HepG2 (cell line): Measurements from ENCODE around the gene MLST8. TPM values are rescaled to one million over a fixed set of nuclear protein-coding genes. Genes with fewer than 3 reads are reported as not detected.

Experiments used
- ATAC-seq: fragments of 200-7000 bp; cut with Tn5 transposase; 3 replicates; pipeline ENCODE4 v1.9.1; 2020; ENCODE audit warnings: mild to moderate bottlenecking, moderate library complexity
- BruUV-seq: library from RNA; stranded (reverse); fragments of 400-500 nt; replicated peaks from 2 replicates; lab custom pipeline; 2021; lab: Mats Ljungman, UMichigan
- CTCF ChIA-PET: fragments of 300-600 bp; formaldehyde crosslinking; extraction: SDS; loops from one replicate; lab custom pipeline; 2021; ENCODE audit warnings: low total read pairs, inconsistent platforms, low intra/inter-chr PET ratio; lab: Yijun Ruan, JAX
- POLR2A ChIA-PET: fragments of 350-600 bp; sonication (Branson Sonifier 250); formaldehyde crosslinking; loops from one replicate; lab custom pipeline; 2020; ENCODE audit warnings: antibody characterized with exemption, inconsistent platforms; lab: Yijun Ruan, JAX
- DNase-seq: peaks from one replicate; pipeline ENCODE4 v3.0.0-alpha.2; 2015; ENCODE audit warnings: low spot score
- FAIRE-seq: peaks from 3 replicates; lab custom pipeline; 2011; peaks lifted over from hg19 to GRCh38; lab: Jason Lieb, UNC
- H2AFZ ChIP-seq: one replicate; pipeline ENCODE4 v1.6.1; 2011; ENCODE audit warnings: low read length, inconsistent platforms
- H3K27ac ChIP-seq: fragments of 300-600 bp; 3 replicates; pipeline ENCODE4 v1.8.0; 2011; ENCODE audit warnings: mixed run types, mild to moderate bottlenecking, mixed read lengths, low read length, inconsistent platforms; ENCODE audit not compliant: insufficient read depth; ENCODE audit errors: extremely low read length
- H3K27me3 ChIP-seq, 2 experiments: fragments of 200-600 bp in 1 of 2; 2 replicates in 1 of 2; 3 replicates in 1 of 2; pipeline versions ENCODE4 v1.6.0 to v1.8.0; 2011; ENCODE audit warnings: low read length in 2 of 2, mild to moderate bottlenecking in 2 of 2, moderate library complexity in 2 of 2, inconsistent platforms in 1 of 2; ENCODE audit not compliant: insufficient read depth in 2 of 2, control insufficient read depth in 1 of 2
- H3K36me3 ChIP-seq, 2 experiments: fragments of 200-600 bp in 1 of 2; replicated peaks in 1 of 2; 2 replicates in 1 of 2; 3 replicates in 1 of 2; pipeline versions ENCODE4 v1.5.1 to v1.8.0; 2011; ENCODE audit warnings: low read length in 2 of 2, inconsistent platforms in 1 of 2; ENCODE audit not compliant: insufficient read depth in 2 of 2, control insufficient read depth in 1 of 2
- H3K4me1 ChIP-seq: 2 replicates; pipeline ENCODE4 v1.5.1; 2012; ENCODE audit warnings: low read length, inconsistent platforms; ENCODE audit not compliant: insufficient read depth
- H3K4me2 ChIP-seq: 2 replicates; pipeline ENCODE4 v1.6.0; 2011; ENCODE audit warnings: low read depth, low read length, inconsistent platforms
- H3K4me3 ChIP-seq, 3 experiments: fragments of 200-600 bp in 1 of 3; sonication (generic), shearing (Covaris generic) in 1 of 3; replicated peaks in 1 of 3; 2 replicates each; pipeline ENCODE4 v1.5.1; 2011 to 2016; ENCODE audit warnings: low read length in 3 of 3, inconsistent platforms in 2 of 3, low read depth in 2 of 3, mild to moderate bottlenecking in 2 of 3, control low read depth in 1 of 3, mixed read lengths in 1 of 3; ENCODE audit not compliant: insufficient read depth in 1 of 3
- H3K79me2 ChIP-seq: one replicate; pipeline ENCODE4 v1.6.1; 2011; ENCODE audit warnings: low read length, inconsistent platforms; ENCODE audit not compliant: insufficient read depth
- H3K9ac ChIP-seq: 2 replicates; pipeline ENCODE4 v1.6.0; 2011; ENCODE audit warnings: mild to moderate bottlenecking, low read depth, low read length, inconsistent platforms; ENCODE audit not compliant: insufficient read depth
- H3K9me3 ChIP-seq: 2 replicates; pipeline ENCODE4 v1.5.1; 2012; ENCODE audit warnings: mild to moderate bottlenecking, low read length
- H4K20me1 ChIP-seq: 2 replicates; pipeline ENCODE4 v1.6.0; 2011; ENCODE audit warnings: inconsistent platforms, mild to moderate bottlenecking, low read length, moderate library complexity; ENCODE audit not compliant: insufficient read depth
- DPF2 ChIP-seq: sonication (generic); formaldehyde crosslinking; IDR thresholded peaks from 2 replicates; pipeline ENCODE4 v1.4.0; 2020; ENCODE audit warnings: mild to moderate bottlenecking, low read depth, missing genetic modification reagents, borderline replicate concordance
- FOXC1 ChIP-seq: sonication (generic); formaldehyde crosslinking; IDR thresholded peaks from 2 replicates; pipeline ENCODE4 v1.8.0; 2022; ENCODE audit warnings: mild to moderate bottlenecking, missing genetic modification reagents, borderline replicate concordance
- GATA4 ChIP-seq: sonication (generic); IDR thresholded peaks from 2 replicates; pipeline ENCODE4 v1.6.1; 2016; ENCODE audit warnings: antibody characterized with exemption, low read depth, borderline replicate concordance
- KLF9 ChIP-seq: IDR thresholded peaks from 2 replicates; pipeline ENCODE4 v1.6.1; 2016; ENCODE audit warnings: low read depth
- SRSF9 ChIP-seq: fragments of 200-400 bp; formaldehyde crosslinking; IDR thresholded peaks from 2 replicates; pipeline ENCODE4 v1.6.1; 2018; ENCODE audit warnings: borderline replicate concordance, mild to moderate bottlenecking, low read depth, low read length; ENCODE audit not compliant: insufficient read depth, poor library complexity, severe bottlenecking
- ZFP1 ChIP-seq: IDR thresholded peaks from 2 replicates; pipeline ENCODE4 v1.6.1; 2016
- ZNF17 ChIP-seq: sonication (generic); formaldehyde crosslinking; IDR thresholded peaks from 2 replicates; pipeline ENCODE4 v1.5.0; 2020; ENCODE audit warnings: mild to moderate bottlenecking, missing genetic modification reagents
- ZNF260 ChIP-seq: sonication (generic); formaldehyde crosslinking; IDR thresholded peaks from 2 replicates; pipeline ENCODE4 v1.4.0; 2020; ENCODE audit warnings: missing genetic modification reagents, low read depth, mild to moderate bottlenecking, borderline replicate concordance
- ZNF496 ChIP-seq: sonication (generic); formaldehyde crosslinking; IDR thresholded peaks from 2 replicates; pipeline ENCODE4 v1.8.1; 2023; ENCODE audit warnings: mild to moderate bottlenecking, moderate library complexity, missing genetic modification reagents; ENCODE audit not compliant: insufficient replicate concordance
- ZNF510 ChIP-seq: sonication (generic); formaldehyde crosslinking; IDR thresholded peaks from 2 replicates; pipeline ENCODE4 v1.4.0; 2020; ENCODE audit warnings: low read depth, mild to moderate bottlenecking, missing genetic modification reagents
- WGBS: methylation state at CpG from one replicate; pipeline ENCODE4 v1.1.6; 2017; ENCODE audit warnings: low lambda C conversion rate; 5-methylcytosine and 5-hydroxymethylcytosine counted together
- in situ Hi-C: cut with HindIII; loops from 2 replicates; pipeline ENCODE4 v1.10.0; 2017; ENCODE audit warnings: low pct_unique_long_range_greater_than_20kb; ENCODE audit not compliant: extremely low pct_ligation_motif_present
- intact Hi-C: fragments of 100-400 bp; cut with micrococcal nuclease; formaldehyde crosslinking; loops from one replicate; pipeline ENCODE4 v1.10.0; 2022; ENCODE audit not compliant: unreplicated experiment
- polyA plus RNA-seq, 8 experiments: library from polyadenylated mRNA; depleted of rRNA in 3 of 8; stranded (reverse) in 7 of 8; unstranded in 1 of 8; fragments of >200 nt; fragmentation: Illumina TruSeq in 4 of 8; extraction: Trizol in 4 of 8; gene quantifications; 2 replicates each; pipeline versions ENCODE4 v1.2.1 to v1.2.3, GENCODE V29; 2011 to 2016; ENCODE audit warnings: low read depth in 4 of 8, missing spikeins in 1 of 8, mixed read lengths in 1 of 8; ENCODE audit not compliant: insufficient read depth in 1 of 8
- total RNA-seq, 5 experiments: library from RNA; depleted of rRNA; stranded (reverse); fragments of >200 nt; fragmentation: Illumina TruSeq; extraction: Trizol; gene quantifications; 2 replicates each; pipeline ENCODE4 v1.2.3, GENCODE V29; 2016; ENCODE audit warnings: low read depth in 1 of 5
- TF ChIP-seq, protein P1 (sequence below), 2 experiments: IDR thresholded peaks; 2 replicates each; pipeline ENCODE4 v1.6.1; 2011 to 2012; ENCODE audit warnings: low read length in 2 of 2, borderline replicate concordance in 1 of 2, low read depth in 1 of 2, mild to moderate bottlenecking in 1 of 2, moderate library complexity in 1 of 2
- TF ChIP-seq, protein P2 (sequence below): IDR thresholded peaks from 2 replicates; pipeline ENCODE4 v1.6.1; 2016; ENCODE audit warnings: missing genetic modification reagents, missing compliant biosample characterization

Gene MLST8
- total and polyA plus RNA-seq, 2 of the 13 experiments (the other 11 are each of a cell fraction or from before 2014, with no cell fraction given): 30.8 to 72.7 TPM

DNA sequence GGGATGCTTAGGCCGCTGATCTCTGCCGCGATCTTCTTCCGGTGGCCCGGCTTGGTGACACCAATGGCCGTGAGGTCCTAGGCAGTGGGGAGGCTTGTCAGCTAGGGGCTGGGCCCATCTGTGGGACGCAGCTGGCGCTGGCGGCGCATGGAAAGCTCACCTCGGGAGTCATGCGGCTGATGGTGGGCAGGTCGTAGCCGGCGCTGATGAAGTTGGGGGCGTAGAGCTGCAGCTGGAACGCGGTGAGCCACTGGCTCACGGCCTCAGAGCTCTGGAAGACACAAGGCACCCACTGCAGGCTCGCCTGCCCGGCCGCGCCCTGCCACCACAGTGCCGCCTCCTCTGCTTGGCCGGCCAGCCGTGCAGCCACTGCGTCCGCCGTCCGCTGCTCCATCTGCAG, 21.6 kb upstream of the MLST8 start:
- H3K27me3 ChIP-seq: no peaks in the 10 kb centered on the region
- H2AFZ ChIP-seq: no peak overlapping the region
- H3K9me3 ChIP-seq: no peaks in the 10 kb centered on the region
- WGBS: 92% methylated on average over 17 of the region's 30 CpGs
- in situ Hi-C loops: no loop called here
- ATAC-seq (no peak), DNase-seq (no peak), FAIRE-seq (no peak)
- no peaks in the 10 kb centered on the region for H3K36me3 ChIP-seq
- POLR2A ChIA-PET: interaction anchor here (1.5 to 3.5 kb wide), 2 partner anchors 11 to 29 kb away, joined by 3 to 31 read pairs; partner anchors contain the start of gene TRAF7
- H3K4me1 ChIP-seq: peaks cover 17% of the 10 kb centered on the region
- intact Hi-C loops: no loop called here
- no peak overlapping the region for H3K4me3 ChIP-seq
- no peak for TF ChIP-seq ZFP1 (CRISPR knock-in tag)
- TF ChIP-seq KLF9: no peak
- TF ChIP-seq DPF2 (CRISPR knock-in tag): no peak
- no peak for TF ChIP-seq ZNF17 (CRISPR knock-in tag)
- no peak for TF ChIP-seq ZNF260
- TF ChIP-seq FOXC1: no peak
- TF ChIP-seq, protein P1, sequence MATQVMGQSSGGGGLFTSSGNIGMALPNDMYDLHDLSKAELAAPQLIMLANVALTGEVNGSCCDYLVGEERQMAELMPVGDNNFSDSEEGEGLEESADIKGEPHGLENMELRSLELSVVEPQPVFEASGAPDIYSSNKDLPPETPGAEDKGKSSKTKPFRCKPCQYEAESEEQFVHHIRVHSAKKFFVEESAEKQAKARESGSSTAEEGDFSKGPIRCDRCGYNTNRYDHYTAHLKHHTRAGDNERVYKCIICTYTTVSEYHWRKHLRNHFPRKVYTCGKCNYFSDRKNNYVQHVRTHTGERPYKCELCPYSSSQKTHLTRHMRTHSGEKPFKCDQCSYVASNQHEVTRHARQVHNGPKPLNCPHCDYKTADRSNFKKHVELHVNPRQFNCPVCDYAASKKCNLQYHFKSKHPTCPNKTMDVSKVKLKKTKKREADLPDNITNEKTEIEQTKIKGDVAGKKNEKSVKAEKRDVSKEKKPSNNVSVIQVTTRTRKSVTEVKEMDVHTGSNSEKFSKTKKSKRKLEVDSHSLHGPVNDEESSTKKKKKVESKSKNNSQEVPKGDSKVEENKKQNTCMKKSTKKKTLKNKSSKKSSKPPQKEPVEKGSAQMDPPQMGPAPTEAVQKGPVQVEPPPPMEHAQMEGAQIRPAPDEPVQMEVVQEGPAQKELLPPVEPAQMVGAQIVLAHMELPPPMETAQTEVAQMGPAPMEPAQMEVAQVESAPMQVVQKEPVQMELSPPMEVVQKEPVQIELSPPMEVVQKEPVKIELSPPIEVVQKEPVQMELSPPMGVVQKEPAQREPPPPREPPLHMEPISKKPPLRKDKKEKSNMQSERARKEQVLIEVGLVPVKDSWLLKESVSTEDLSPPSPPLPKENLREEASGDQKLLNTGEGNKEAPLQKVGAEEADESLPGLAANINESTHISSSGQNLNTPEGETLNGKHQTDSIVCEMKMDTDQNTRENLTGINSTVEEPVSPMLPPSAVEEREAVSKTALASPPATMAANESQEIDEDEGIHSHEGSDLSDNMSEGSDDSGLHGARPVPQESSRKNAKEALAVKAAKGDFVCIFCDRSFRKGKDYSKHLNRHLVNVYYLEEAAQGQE (IDR thresholded peaks at IDR 0.05; ENCODE audit: borderline replicate concordance in 1 of 2, low read depth in 1 of 2, low read length in 2 of 2): no peak
- TF ChIP-seq, protein P2, sequence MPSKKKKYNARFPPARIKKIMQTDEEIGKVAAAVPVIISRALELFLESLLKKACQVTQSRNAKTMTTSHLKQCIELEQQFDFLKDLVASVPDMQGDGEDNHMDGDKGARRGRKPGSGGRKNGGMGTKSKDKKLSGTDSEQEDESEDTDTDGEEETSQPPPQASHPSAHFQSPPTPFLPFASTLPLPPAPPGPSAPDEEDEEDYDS (CRISPR knock-in tag): no peak
- TF ChIP-seq ZNF496 (CRISPR knock-in tag): no peak
- TF ChIP-seq GATA4: no peak
- TF ChIP-seq ZNF510 (CRISPR knock-in tag): no peak
- no peak for TF ChIP-seq SRSF9
- H3K4me2 ChIP-seq: no peak overlapping the region
- no peaks in the 10 kb centered on the region for H4K20me1 ChIP-seq
- no peak overlapping the region for H3K9ac ChIP-seq
- BruUV-seq: no TSS peak
- CTCF ChIA-PET: no interaction called here
- H3K27ac ChIP-seq: no peak overlapping the region
- H3K79me2 ChIP-seq: no peaks in the 10 kb centered on the region
